Ovary (tissue), 3 donors: Measurements from ENCODE around the gene MAGI1.

ENCODE experiments used
- CTCF ChIP-seq, 3 donors: fragments of 450-650 bp in 2 of 3; fragments of 200-600 bp in 1 of 3; IDR thresholded peaks; one replicate each; pipeline versions ENCODE4 v1.5.1 to v1.8.0; 2016 to 2022; ENCODE audit warnings: antibody characterized with exemption in 3 of 3, mild to moderate bottlenecking in 1 of 3
- POLR2A ChIP-seq: fragments of 450-650 bp; IDR thresholded peaks from one replicate; pipeline ENCODE4 v1.6.1; 2017; ENCODE audit warnings: antibody characterized with exemption, mild to moderate bottlenecking, moderate library complexity
- donor health status: DM: no; HTN: no; CAD: no.

- TF ChIP-seq POLR2A, result no peak
- no peak for TF ChIP-seq CTCF (IDR thresholded peaks at IDR 0.05)
Observed at GRCh38 chr3:65730449-65730848, 308.3 kb downstream of the MAGI1 start.
